HG02678 (cell line): ENCODE measurements around the gene AKNA.

Source experiments
- ATAC-seq: cut with Tn5 transposase; IDR thresholded peaks from one replicate; pipeline ENCODE4 v1.9.1; 2021; ENCODE audit warnings: mild to moderate bottlenecking, moderate library complexity; ENCODE audit not compliant: unreplicated experiment

AKNA gene

GRCh38 chr9:114397848-114398605, 10.2 kb upstream of the AKNA start:
- peak; percentile 79 for ATAC-seq

- ATAC-seq = no peak
These were observed 9.6 kb upstream of the AKNA start for GRCh38 chr9:114397219-114397847.

GRCh38 chr9:114396558-114397218, 8.9 kb upstream of the AKNA start:
- ATAC-seq = no peak

GRCh38 chr9:114395768-114396167, 8.0 kb upstream of the AKNA start:
- no peak for ATAC-seq

GRCh38 chr9:114395334-114395617, 7.5 kb upstream of the AKNA start:
- ATAC-seq = no peak

- no peak for ATAC-seq
These were observed 6.9 kb upstream of the AKNA start for GRCh38 chr9:114394523-114395333.

- no peak for ATAC-seq
These were observed 4.9 kb upstream of the AKNA start for GRCh38 chr9:114392749-114393112.

GRCh38 chr9:114390952-114391351, 3.2 kb upstream of the AKNA start:
- ATAC-seq = no peak

- ATAC-seq = no peak
These were observed 2.0 kb upstream of the AKNA start for GRCh38 chr9:114389612-114390368.

GRCh38 chr9:114388764-114389375, 1.1 kb upstream of the AKNA start:
- ATAC-seq = no peak

GRCh38 chr9:114388357-114388682, 538 bp upstream of the AKNA start:
- ATAC-seq = no peak

GRCh38 chr9:114386886-114387679, 699 bp downstream of the AKNA start:
- ATAC-seq = no peak

GRCh38 chr9:114386361-114386885, 1.4 kb downstream of the AKNA start:
- no peak for ATAC-seq

- peak; percentile 80 for ATAC-seq
These were observed 2.2 kb downstream of the AKNA start for GRCh38 chr9:114385397-114386181.

GRCh38 chr9:114384836-114385396, 2.9 kb downstream of the AKNA start:
- no peak for ATAC-seq

GRCh38 chr9:114384341-114384740, 3.4 kb downstream of the AKNA start:
- ATAC-seq = no peak

GRCh38 chr9:114383521-114384231, 4.1 kb downstream of the AKNA start:
- ATAC-seq = no peak
